Fibroblast of lung (primary cell): Measurements from ENCODE around the gene PAN2.

Experiments used
- CTCF ChIP-seq, 2 donors: IDR thresholded peaks in 1 of 2; conservative IDR thresholded peaks in 1 of 2; 1 replicate in 1 of 2; 2 replicates in 1 of 2; pipeline ENCODE4 v1.5.1; 2011 to 2012; ENCODE audit warnings: low read length in 2 of 2, control low read depth in 1 of 2, inconsistent platforms in 1 of 2, low read depth in 1 of 2, mild to moderate bottlenecking in 1 of 2
- EZH2 ChIP-seq: IDR thresholded peaks from 2 replicates; pipeline ENCODE4 v1.5.1; 2012; ENCODE audit warnings: low read length, control low read depth, mild to moderate bottlenecking; ENCODE audit errors: missing control alignments

DNA sequence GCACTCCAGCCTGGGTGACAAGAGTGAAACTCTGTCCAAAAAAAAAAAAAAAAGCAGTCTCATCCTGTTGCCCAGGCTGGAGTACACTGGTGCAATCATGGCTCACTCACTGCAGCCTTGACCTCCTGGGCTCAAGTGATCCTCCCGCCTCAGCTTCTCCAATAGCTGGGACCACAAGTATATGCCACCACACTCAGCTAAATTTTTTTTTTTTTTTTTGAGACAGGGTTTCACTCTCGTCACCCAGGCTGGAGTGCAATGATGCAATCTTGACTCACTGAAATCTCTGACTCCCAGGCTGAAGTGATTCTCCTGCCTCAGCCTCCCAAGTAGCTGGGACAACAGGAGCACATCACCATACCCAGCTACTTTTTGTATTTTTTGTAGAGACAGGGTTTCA lies 12.8 kb downstream of the PAN2 start:
- TF ChIP-seq CTCF (conservative IDR thresholded peaks at IDR 0.05 in 1 of 2, IDR thresholded peaks at IDR 0.05 in 1 of 2; ENCODE audit: low read depth in 1 of 2, low read length in 2 of 2) (no peak), EZH2 (no peak)
